Neuron (in vitro differentiated cells): Measurements from ENCODE around the gene KIF26B.

ENCODE experiments used
- H2AFZ ChIP-seq: one replicate; pipeline ENCODE4 v1.6.1; 2013; ENCODE audit warnings: low read depth, mild to moderate bottlenecking, inconsistent platforms, low read length, moderate library complexity
- H3K27me3 ChIP-seq: one replicate; pipeline ENCODE4 v1.6.1; 2013; ENCODE audit warnings: low read length; ENCODE audit not compliant: insufficient read depth
- H3K36me3 ChIP-seq: one replicate; pipeline ENCODE4 v1.6.1; 2013; ENCODE audit warnings: low read length; ENCODE audit not compliant: insufficient read depth
- H3K4me1 ChIP-seq: one replicate; pipeline ENCODE4 v1.6.1; 2013; ENCODE audit warnings: low read length; ENCODE audit not compliant: insufficient read depth
- H3K4me3 ChIP-seq: 2 replicates; pipeline ENCODE4 v1.5.1; 2013; ENCODE audit warnings: mild to moderate bottlenecking, low read length, moderate library complexity
- H3K9me3 ChIP-seq: one replicate; pipeline ENCODE4 v1.6.1; 2013; ENCODE audit warnings: low read length

Gene KIF26B

GRCh38 chr1:245432228-245432875 lies 277.6 kb downstream of the KIF26B start:
- Histone ChIP-seq H3K4me1 (peaks cover 6% of the 10 kb centered on the region), H3K27me3 (no peaks in the 10 kb centered on the region), H3K9me3 (peaks cover 2% of the 10 kb centered on the region), H3K4me3 (no peak overlapping the region), H3K36me3 (no peaks in the 10 kb centered on the region), H2AFZ (no peak overlapping the region)

GRCh38 chr1:245433561-245433960 lies 278.8 kb downstream of the KIF26B start:
- H3K27me3 ChIP-seq = no peaks in the 10 kb centered on the region
- H3K4me3 ChIP-seq = no peak overlapping the region
- no peak overlapping the region for H2AFZ ChIP-seq

GRCh38 chr1:245434280-245434679 lies 279.5 kb downstream of the KIF26B start:
- Histone ChIP-seq H3K4me3 (no peak overlapping the region), H3K9me3 (peaks cover 2% of the 10 kb centered on the region), H2AFZ (no peak overlapping the region), H3K27me3 (no peaks in the 10 kb centered on the region), H3K4me1 (peaks cover 6% of the 10 kb centered on the region), H3K36me3 (no peaks in the 10 kb centered on the region)

More at GRCh38 chr1:245433561-245433960, 278.8 kb downstream of the KIF26B start:
- peaks cover 2% of the 10 kb centered on the region for H3K9me3 ChIP-seq
- no peaks in the 10 kb centered on the region for H3K36me3 ChIP-seq
- H3K4me1 ChIP-seq = peaks cover 6% of the 10 kb centered on the region

GRCh38 chr1:245436407-245436806 lies 281.6 kb downstream of the KIF26B start:
- no peak overlapping the region for H3K4me3 ChIP-seq
- no peak overlapping the region for H2AFZ ChIP-seq
- H3K4me1 ChIP-seq = peaks cover 6% of the 10 kb centered on the region
- peaks cover 2% of the 10 kb centered on the region for H3K9me3 ChIP-seq
- no peaks in the 10 kb centered on the region for H3K36me3 ChIP-seq
- no peaks in the 10 kb centered on the region for H3K27me3 ChIP-seq

GRCh38 chr1:245437369-245438062 lies 282.7 kb downstream of the KIF26B start:
- Histone ChIP-seq H3K27me3 (no peaks in the 10 kb centered on the region), H3K9me3 (peaks cover 2% of the 10 kb centered on the region), H3K36me3 (no peaks in the 10 kb centered on the region), H3K4me3 (no peak overlapping the region), H2AFZ (no peak overlapping the region), H3K4me1 (peaks cover 6% of the 10 kb centered on the region)

- Histone ChIP-seq H3K4me1 (no peaks in the 10 kb centered on the region), H3K36me3 (no peaks in the 10 kb centered on the region), H3K27me3 (no peaks in the 10 kb centered on the region), H3K4me3 (no peak overlapping the region), H3K9me3 (no peaks in the 10 kb centered on the region), H2AFZ (no peak overlapping the region)
Observed at GRCh38 chr1:245440922-245441321, 286.1 kb downstream of the KIF26B start.

- H3K9me3 ChIP-seq = no peaks in the 10 kb centered on the region
- H3K4me1 ChIP-seq = no peaks in the 10 kb centered on the region
- H2AFZ ChIP-seq = no peak overlapping the region
- H3K27me3 ChIP-seq = no peaks in the 10 kb centered on the region
- H3K36me3 ChIP-seq = no peaks in the 10 kb centered on the region
- no peak overlapping the region for H3K4me3 ChIP-seq
Observed at GRCh38 chr1:245441689-245442088, 286.9 kb downstream of the KIF26B start.

GRCh38 chr1:245444147-245444828 lies 289.5 kb downstream of the KIF26B start:
- peaks cover 3% of the 10 kb centered on the region for H3K9me3 ChIP-seq
- H3K36me3 ChIP-seq = no peaks in the 10 kb centered on the region
- no peak overlapping the region for H3K4me3 ChIP-seq
- no peaks in the 10 kb centered on the region for H3K27me3 ChIP-seq
- no peaks in the 10 kb centered on the region for H3K4me1 ChIP-seq
- no peak overlapping the region for H2AFZ ChIP-seq

- H3K27me3 ChIP-seq = no peaks in the 10 kb centered on the region
- peaks cover 3% of the 10 kb centered on the region for H3K9me3 ChIP-seq
- no peaks in the 10 kb centered on the region for H3K4me1 ChIP-seq
- H3K4me3 ChIP-seq = no peak overlapping the region
- no peak overlapping the region for H2AFZ ChIP-seq
- no peaks in the 10 kb centered on the region for H3K36me3 ChIP-seq
Observed at GRCh38 chr1:245444945-245445344, 290.2 kb downstream of the KIF26B start.

GRCh38 chr1:245448531-245448930 lies 293.7 kb downstream of the KIF26B start:
- H2AFZ ChIP-seq = no peak overlapping the region
- H3K4me3 ChIP-seq = no peak overlapping the region
- no peaks in the 10 kb centered on the region for H3K36me3 ChIP-seq
- no peaks in the 10 kb centered on the region for H3K27me3 ChIP-seq
- H3K4me1 ChIP-seq = no peaks in the 10 kb centered on the region
- H3K9me3 ChIP-seq = peaks cover 3% of the 10 kb centered on the region

GRCh38 chr1:245448975-245449431 lies 294.2 kb downstream of the KIF26B start:
- Histone ChIP-seq H3K27me3 (no peaks in the 10 kb centered on the region), H3K4me3 (no peak overlapping the region), H3K36me3 (no peaks in the 10 kb centered on the region), H3K9me3 (peaks cover 3% of the 10 kb centered on the region), H3K4me1 (no peaks in the 10 kb centered on the region), H2AFZ (no peak overlapping the region)

GRCh38 chr1:245453541-245453940 lies 298.8 kb downstream of the KIF26B start:
- Histone ChIP-seq H3K9me3 (no peaks in the 10 kb centered on the region), H2AFZ (no peak overlapping the region), H3K27me3 (no peaks in the 10 kb centered on the region), H3K4me1 (no peaks in the 10 kb centered on the region), H3K4me3 (no peak overlapping the region), H3K36me3 (no peaks in the 10 kb centered on the region)

- H3K36me3 ChIP-seq = no peaks in the 10 kb centered on the region
- no peak overlapping the region for H3K4me3 ChIP-seq
- H3K9me3 ChIP-seq = no peaks in the 10 kb centered on the region
- no peak overlapping the region for H2AFZ ChIP-seq
- H3K27me3 ChIP-seq = no peaks in the 10 kb centered on the region
- no peaks in the 10 kb centered on the region for H3K4me1 ChIP-seq
Observed at GRCh38 chr1:245454051-245454450, 299.3 kb downstream of the KIF26B start.
